Heart left ventricle (tissue), 16 donors: ENCODE data around the gene AOC3. TPM values are rescaled to one million over a fixed set of nuclear protein-coding genes. Genes with fewer than 3 reads are reported as not detected.
"Not testable (repeated sequence)": the region's sequence is repeated elsewhere in the genome, so short reads cannot be mapped to it uniquely, and the experiment has no call there.

Source experiments
- ATAC-seq, 4 donors: fragments of 200-7000 bp; cut with Tn5 transposase; one replicate each; pipeline ENCODE4 v1.9.1; 2020 to 2022; ENCODE audit warnings: moderate library complexity in 4 of 4, mild to moderate bottlenecking in 3 of 4, moderate number of reproducible peaks in 1 of 4
- DNase-seq, 5 donors: peaks; one replicate each; pipeline ENCODE4 v3.0.0-alpha.2; 2020
- H3K27ac ChIP-seq, 12 donors: fragments of 200-600 bp; sonication (generic) in 4 of 12; one replicate each; pipeline versions ENCODE4 v1.5.0 to v1.8.0; 2016 to 2022; ENCODE audit warnings: mild to moderate bottlenecking in 2 of 12
- H3K27me3 ChIP-seq, 9 donors: fragments of 200-600 bp; sonication (generic) in 2 of 9; one replicate each; pipeline versions ENCODE4 v1.5.1 to v1.8.0; 2016 to 2022; ENCODE audit warnings: mild to moderate bottlenecking in 3 of 9
- H3K36me3 ChIP-seq, 9 donors: fragments of 200-600 bp; sonication (generic) in 2 of 9; one replicate each; pipeline versions ENCODE4 v1.5.0 to v1.8.0; 2018 to 2022; ENCODE audit warnings: mild to moderate bottlenecking in 2 of 9
- H3K4me1 ChIP-seq, 12 donors: fragments of 200-600 bp; sonication (generic) in 4 of 12; one replicate each; pipeline versions ENCODE4 v1.5.0 to v1.8.0; 2016 to 2022; ENCODE audit warnings: mild to moderate bottlenecking in 3 of 12
- H3K4me3 ChIP-seq, 12 donors: fragments of 200-600 bp; sonication (generic) in 4 of 12; one replicate each; pipeline versions ENCODE4 v1.5.0 to v1.8.0; 2017 to 2022; ENCODE audit warnings: mild to moderate bottlenecking in 9 of 12, moderate library complexity in 4 of 12
- H3K9me3 ChIP-seq, 12 donors: fragments of 200-600 bp; sonication (generic) in 4 of 12; one replicate each; pipeline versions ENCODE4 v1.5.0 to v1.8.0; 2016 to 2022; ENCODE audit warnings: mild to moderate bottlenecking in 1 of 12
- POLR2A ChIP-seq, 2 donors: fragments of 450-650 bp; IDR thresholded peaks; one replicate each; pipeline ENCODE4 v1.6.1; 2017; ENCODE audit warnings: antibody characterized with exemption in 2 of 2, mild to moderate bottlenecking in 2 of 2, moderate library complexity in 2 of 2
- WGBS, 4 donors: extraction: QIAGEN DNeasy Blood & Tissue Kit in 2 of 4; methylation state at CpG; one replicate each; pipeline versions ENCODE4 v1.1.5 to v1.1.7; 2013 to 2018; 5-methylcytosine and 5-hydroxymethylcytosine counted together
- intact Hi-C, 10 donors: fragments of 100-400 bp; cut with DNase I; formaldehyde crosslinking; loops; one replicate each; pipeline versions ENCODE4 v1.11.1 to v1.14.2; 2022
- polyA plus RNA-seq, 2 donors: library from polyadenylated mRNA; stranded (reverse); fragments of 200-250 nt; gene quantifications; one replicate each; pipeline ENCODE4 v1.2.3, GENCODE V29; 2013
- total RNA-seq, 9 donors: library from RNA; depleted of rRNA in 2 of 9; stranded (reverse); fragments of >200 nt in 2 of 9; fragmentation: NEBNext Ultra II Directional in 3 of 9; extraction: Animal tissue kit (Norgen Biotek cat#: 25700) in 3 of 9; gene quantifications; one replicate each; pipeline versions ENCODE4 v1.1.0 to v1.2.4, GENCODE V29; 2016 to 2023
- TF ChIP-seq, protein P1 (sequence below), 12 donors: fragments of 200-600 bp; sonication (generic) in 4 of 12; IDR thresholded peaks; one replicate each; pipeline versions ENCODE4 v1.5.0 to v1.8.0; 2018 to 2022; ENCODE audit warnings: antibody characterized with exemption in 12 of 12, mild to moderate bottlenecking in 5 of 12
- donor health status: ischemic (EF 13 %, LVEDD 7.1; RV severe dilation, severe dysfunction).
- donor health status: healthy with polysubstance abuse.
- donor health status: DM: no; HTN: yes; CAD: no.
- donor health status: DM: no; HTN: no; CAD: no.
- donor health status: ischemic (EF 25% LVEDD 6.9; RV normal size, moderate dysfunction).
- donor health status: ischemic (EF 25% LVEDD 5.7; RV mildly dilated, moderate dysfunction).
- donor health status: healthy.
- donor health status: DM: yes; HTN: yes; CAD: no.
- donor health status: ischemic (EF 35%, LVEDD 5.7; RV mildly dilated, moderate dysfunction).
- donor health status: nonischemic (EF 11% LVEDD 7.7; RV severe dilation, severe dysfunction).
- donor health status: DM: yes; HTN: yes; CAD: no.
- donor health status: PGD.
- donor health status: ischemic (EF 29% LVEDD 5.4; RV normal size, mild dysfunction).
- donor health status: nonischemic (EF 23%, LVEDD 6.1; RV moderate dilation, normal function).

Gene AOC3
- total and polyA plus RNA-seq, 11 donors: 3.9 to 55.4 (median 10.2) TPM

- WGBS, 4 donors: 78 to 85% (median 82%) methylated on average over 4 of the region's 4 CpGs
- no peaks in the 10 kb centered on the region for H3K36me3 ChIP-seq
- H3K4me1 ChIP-seq: peaks cover 0 to 16% (median 0%) of the 10 kb centered on the region in 12 donors
- H3K27ac ChIP-seq: no peak overlapping the region
- DNase-seq (peak in 1 of 5 donors; percentile 20), ATAC-seq (no peak)
- no peaks in the 10 kb centered on the region for H3K27me3 ChIP-seq
- H3K9me3 ChIP-seq: peaks cover 0 to 13% (median 4%) of the 10 kb centered on the region in 12 donors
- intact Hi-C loops: no loop called here
- TF ChIP-seq, protein P1, sequence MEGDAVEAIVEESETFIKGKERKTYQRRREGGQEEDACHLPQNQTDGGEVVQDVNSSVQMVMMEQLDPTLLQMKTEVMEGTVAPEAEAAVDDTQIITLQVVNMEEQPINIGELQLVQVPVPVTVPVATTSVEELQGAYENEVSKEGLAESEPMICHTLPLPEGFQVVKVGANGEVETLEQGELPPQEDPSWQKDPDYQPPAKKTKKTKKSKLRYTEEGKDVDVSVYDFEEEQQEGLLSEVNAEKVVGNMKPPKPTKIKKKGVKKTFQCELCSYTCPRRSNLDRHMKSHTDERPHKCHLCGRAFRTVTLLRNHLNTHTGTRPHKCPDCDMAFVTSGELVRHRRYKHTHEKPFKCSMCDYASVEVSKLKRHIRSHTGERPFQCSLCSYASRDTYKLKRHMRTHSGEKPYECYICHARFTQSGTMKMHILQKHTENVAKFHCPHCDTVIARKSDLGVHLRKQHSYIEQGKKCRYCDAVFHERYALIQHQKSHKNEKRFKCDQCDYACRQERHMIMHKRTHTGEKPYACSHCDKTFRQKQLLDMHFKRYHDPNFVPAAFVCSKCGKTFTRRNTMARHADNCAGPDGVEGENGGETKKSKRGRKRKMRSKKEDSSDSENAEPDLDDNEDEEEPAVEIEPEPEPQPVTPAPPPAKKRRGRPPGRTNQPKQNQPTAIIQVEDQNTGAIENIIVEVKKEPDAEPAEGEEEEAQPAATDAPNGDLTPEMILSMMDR (IDR thresholded peaks at IDR 0.05): no peak
- H3K4me3 ChIP-seq: no peak overlapping the region
Observed at GRCh38 chr17:42866216-42866615, 15.2 kb downstream of the AOC3 start.

- WGBS, 4 donors: 64 to 73% (median 69%) methylated on average over 8 to 12 of the region's 12 CpGs
- TF ChIP-seq, protein P1 (IDR thresholded peaks at IDR 0.05): no peak
- TF ChIP-seq POLR2A (IDR thresholded peaks at IDR 0.05): no peak
- peak in 1 of 5 donors; percentile 34 for DNase-seq
- Histone ChIP-seq H3K27me3 (no peaks in the 10 kb centered on the region), H3K36me3 (no peaks in the 10 kb centered on the region), H3K4me1 (peaks cover 0 to 16% (median 0%) of the 10 kb centered on the region in 12 donors), H3K4me3 (no peak overlapping the region), H3K9me3 (peaks cover 0 to 13% (median 4%) of the 10 kb centered on the region in 12 donors), H3K27ac (no peak overlapping the region)
- intact Hi-C loops: no loop called here
- no peak for ATAC-seq
Observed at GRCh38 chr17:42866631-42867575, 15.9 kb downstream of the AOC3 start.

GRCh38 chr17:42867694-42868261 lies 16.8 kb downstream of the AOC3 start:
- WGBS, 4 donors: 91 to 93% (median 92%) methylated on average over 12 to 21 of the region's 21 CpGs
- H3K4me3 ChIP-seq, intact Hi-C loops, H3K27me3 ChIP-seq, ATAC-seq, H3K27ac ChIP-seq, H3K36me3 ChIP-seq: not testable (repeated sequence)
- Histone ChIP-seq H3K9me3 (peaks cover 0 to 13% (median 4%) of the 10 kb centered on the region in 12 donors), H3K4me1 (peaks cover 0 to 16% (median 0%) of the 10 kb centered on the region in 12 donors)
- peak in 1 of 5 donors; percentile 14 for DNase-seq

- intact Hi-C loops: no loop called here
- WGBS, 4 donors: 94 to 97% (median 96%) methylated on average over 11 to 12 of the region's 12 CpGs
- peaks cover 0 to 13% (median 4%) of the 10 kb centered on the region in 12 donors for H3K9me3 ChIP-seq
- H3K36me3 ChIP-seq: no peaks in the 10 kb centered on the region
- TF ChIP-seq POLR2A (IDR thresholded peaks at IDR 0.05): no peak
- TF ChIP-seq, protein P1 (IDR thresholded peaks at IDR 0.05): no peak
- DNase-seq (peak in 1 of 5 donors; percentile 29), ATAC-seq (no peak)
- H3K27me3 ChIP-seq: no peaks in the 10 kb centered on the region
- H3K4me3 ChIP-seq: no peak overlapping the region
- H3K4me1 ChIP-seq: peaks cover 0 to 16% (median 0%) of the 10 kb centered on the region in 12 donors
- H3K27ac ChIP-seq: no peak overlapping the region
Observed at GRCh38 chr17:42868338-42868737, 17.3 kb downstream of the AOC3 start.
